KMS-11 (cell line): ENCODE measurements around the gene ERAS.

ENCODE experiments used
- H2AFZ ChIP-seq: fragments of 200-600 bp; sonication (generic); 2 replicates; pipeline ENCODE4 v1.6.1; 2016; ENCODE audit warnings: antibody characterized with exemption, mixed run types, low read depth
- H3K27ac ChIP-seq: fragments of 200-600 bp; sonication (generic); 2 replicates; pipeline ENCODE4 v1.6.1; 2016; ENCODE audit warnings: mild to moderate bottlenecking, mixed run types
- H3K27me3 ChIP-seq: fragments of 200-600 bp; sonication (generic); 2 replicates; pipeline ENCODE4 v1.6.1; 2017; ENCODE audit warnings: mild to moderate bottlenecking, low read depth, mixed run types, moderate library complexity; ENCODE audit not compliant: insufficient read depth
- H3K36me3 ChIP-seq: fragments of 200-600 bp; sonication (generic); 2 replicates; pipeline ENCODE4 v1.6.1; 2017; ENCODE audit warnings: mild to moderate bottlenecking, mixed run types; ENCODE audit not compliant: insufficient read depth
- H3K4me1 ChIP-seq: fragments of 200-600 bp; sonication (generic); 2 replicates; pipeline ENCODE4 v1.6.1; 2016; ENCODE audit warnings: mild to moderate bottlenecking, low read depth, mixed run types; ENCODE audit not compliant: poor library complexity, severe bottlenecking
- H3K4me2 ChIP-seq: fragments of 200-600 bp; sonication (generic); 2 replicates; pipeline ENCODE4 v1.7.0; 2016; ENCODE audit warnings: mild to moderate bottlenecking, mixed run types
- H3K4me3 ChIP-seq: fragments of 200-600 bp; sonication (generic); IDR thresholded peaks from 2 replicates; pipeline ENCODE4 v1.6.1; 2017; ENCODE audit warnings: low read depth, low read length, mixed read lengths; ENCODE audit not compliant: insufficient read depth
- H3K79me2 ChIP-seq: fragments of 200-600 bp; sonication (generic); 2 replicates; pipeline ENCODE4 v1.6.1; 2016; ENCODE audit warnings: low read depth, mixed run types; ENCODE audit not compliant: insufficient read depth
- H3K9ac ChIP-seq: fragments of 200-600 bp; sonication (generic); 2 replicates; pipeline ENCODE4 v1.6.1; 2016; ENCODE audit warnings: mild to moderate bottlenecking, mixed run types
- H4K20me1 ChIP-seq: fragments of 200-600 bp; sonication (generic); 2 replicates; pipeline ENCODE4 v1.6.1; 2016; ENCODE audit warnings: mild to moderate bottlenecking, mixed run types; ENCODE audit not compliant: insufficient read depth
- TF ChIP-seq, protein P1 (sequence below): fragments of 200-600 bp; sonication (generic); conservative IDR thresholded peaks from 2 replicates; pipeline ENCODE4 v1.6.1; 2017; ENCODE audit warnings: low read depth, mild to moderate bottlenecking, antibody characterized with exemption, low read length, moderate library complexity, mixed read lengths

ERAS gene, protein sequence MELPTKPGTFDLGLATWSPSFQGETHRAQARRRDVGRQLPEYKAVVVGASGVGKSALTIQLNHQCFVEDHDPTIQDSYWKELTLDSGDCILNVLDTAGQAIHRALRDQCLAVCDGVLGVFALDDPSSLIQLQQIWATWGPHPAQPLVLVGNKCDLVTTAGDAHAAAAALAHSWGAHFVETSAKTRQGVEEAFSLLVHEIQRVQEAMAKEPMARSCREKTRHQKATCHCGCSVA

DNA sequence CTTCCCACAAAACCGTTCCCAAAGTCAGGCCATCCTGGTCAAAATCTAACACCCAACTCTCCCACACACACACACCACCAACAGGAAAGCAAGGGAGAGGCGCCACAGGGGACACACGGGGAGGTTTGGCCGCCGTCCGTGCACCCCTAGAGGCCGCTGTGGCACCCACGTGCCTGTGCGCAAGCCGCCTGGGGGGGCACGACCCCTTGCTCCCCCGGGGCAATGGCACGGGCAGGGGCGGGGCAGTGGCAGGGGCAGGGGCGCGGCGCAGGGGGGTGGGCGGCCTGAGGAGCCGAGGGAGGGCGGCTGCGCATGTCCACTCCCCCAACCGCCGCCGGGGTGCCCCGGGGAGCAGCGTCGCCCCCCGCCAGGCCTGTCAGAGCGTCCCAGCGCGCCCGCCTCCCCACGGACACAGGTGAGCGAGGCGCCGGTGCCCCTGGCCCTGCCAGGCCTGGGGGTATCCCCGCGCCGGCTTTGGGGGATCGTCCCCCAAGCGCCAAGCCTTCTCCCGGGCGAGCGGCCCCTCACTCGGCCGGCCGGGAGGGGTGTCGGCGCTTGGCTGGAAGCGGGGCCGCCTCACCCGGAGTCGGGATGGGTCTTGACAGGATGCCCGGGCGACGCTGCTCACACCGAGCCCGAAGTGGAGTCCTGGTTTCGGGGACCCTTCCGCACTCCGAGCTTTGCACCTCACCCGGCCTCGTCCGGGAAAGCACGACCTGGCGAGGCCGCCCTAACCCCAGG lies at the start of gene ERAS:
Gene ERAS, plus strand, starts transcription at position 379 of the 741 bp plus-strand sequence. CDS start 2,611 bp downstream, outside the sequence.
- no peaks in the 10 kb centered on the region for H3K27me3 ChIP-seq
- H3K9ac ChIP-seq, result no peak within 1 kb of the TSS
- no peak within 1 kb of the TSS for H3K27ac ChIP-seq
- no peak within 1 kb of the TSS for H3K4me3 ChIP-seq
- TF ChIP-seq, protein P1, sequence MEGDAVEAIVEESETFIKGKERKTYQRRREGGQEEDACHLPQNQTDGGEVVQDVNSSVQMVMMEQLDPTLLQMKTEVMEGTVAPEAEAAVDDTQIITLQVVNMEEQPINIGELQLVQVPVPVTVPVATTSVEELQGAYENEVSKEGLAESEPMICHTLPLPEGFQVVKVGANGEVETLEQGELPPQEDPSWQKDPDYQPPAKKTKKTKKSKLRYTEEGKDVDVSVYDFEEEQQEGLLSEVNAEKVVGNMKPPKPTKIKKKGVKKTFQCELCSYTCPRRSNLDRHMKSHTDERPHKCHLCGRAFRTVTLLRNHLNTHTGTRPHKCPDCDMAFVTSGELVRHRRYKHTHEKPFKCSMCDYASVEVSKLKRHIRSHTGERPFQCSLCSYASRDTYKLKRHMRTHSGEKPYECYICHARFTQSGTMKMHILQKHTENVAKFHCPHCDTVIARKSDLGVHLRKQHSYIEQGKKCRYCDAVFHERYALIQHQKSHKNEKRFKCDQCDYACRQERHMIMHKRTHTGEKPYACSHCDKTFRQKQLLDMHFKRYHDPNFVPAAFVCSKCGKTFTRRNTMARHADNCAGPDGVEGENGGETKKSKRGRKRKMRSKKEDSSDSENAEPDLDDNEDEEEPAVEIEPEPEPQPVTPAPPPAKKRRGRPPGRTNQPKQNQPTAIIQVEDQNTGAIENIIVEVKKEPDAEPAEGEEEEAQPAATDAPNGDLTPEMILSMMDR, result no peak
- no peak within 1 kb of the TSS for H3K4me2 ChIP-seq
- H3K4me1 ChIP-seq, result no peaks in the 10 kb centered on the region
- no peaks in the 10 kb centered on the region for H4K20me1 ChIP-seq
- no peaks in the 10 kb centered on the region for H3K79me2 ChIP-seq
- H3K36me3 ChIP-seq, result no peaks in the 10 kb centered on the region
- no peak within 1 kb of the TSS for H2AFZ ChIP-seq

DNA sequence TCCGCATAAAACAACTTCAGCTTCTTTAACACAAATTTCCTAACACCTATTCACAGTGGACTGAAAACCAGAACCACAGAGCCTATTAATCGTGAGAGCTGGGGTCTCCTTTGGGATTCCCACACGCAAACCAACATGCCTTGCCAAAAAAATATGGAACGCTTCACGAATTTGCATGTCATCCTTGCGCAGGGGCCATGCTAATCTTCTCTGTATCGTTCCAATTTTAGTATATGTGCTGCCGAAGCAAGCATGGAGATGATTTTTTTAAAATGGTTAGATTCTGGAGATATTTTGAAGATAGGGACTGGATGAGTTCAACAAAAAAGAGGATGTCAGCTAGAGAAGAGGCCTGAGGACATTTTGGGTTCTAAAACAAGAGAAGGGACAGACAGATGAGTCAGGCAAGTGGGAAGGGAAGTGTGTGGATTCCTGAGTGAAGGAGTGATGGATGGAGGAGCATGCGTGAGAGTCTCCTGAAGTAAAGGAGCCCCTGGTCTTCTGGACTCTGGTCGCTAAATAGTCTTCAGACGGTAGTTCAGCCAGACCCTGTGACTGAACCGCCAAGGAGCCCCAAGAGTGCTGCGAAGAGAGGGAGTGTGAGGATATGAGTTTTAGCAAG lies 49.4 kb upstream of the ERAS start:
- Histone ChIP-seq H3K9ac (no peak overlapping the region), H2AFZ (no peak overlapping the region), H3K27ac (no peak overlapping the region), H3K4me1 (no peaks in the 10 kb centered on the region), H3K27me3 (no peaks in the 10 kb centered on the region), H3K4me3 (no peak overlapping the region), H3K4me2 (no peak overlapping the region), H3K36me3 (no peaks in the 10 kb centered on the region), H4K20me1 (no peaks in the 10 kb centered on the region), H3K79me2 (no peaks in the 10 kb centered on the region)
- TF ChIP-seq, protein P1, result no peak

DNA sequence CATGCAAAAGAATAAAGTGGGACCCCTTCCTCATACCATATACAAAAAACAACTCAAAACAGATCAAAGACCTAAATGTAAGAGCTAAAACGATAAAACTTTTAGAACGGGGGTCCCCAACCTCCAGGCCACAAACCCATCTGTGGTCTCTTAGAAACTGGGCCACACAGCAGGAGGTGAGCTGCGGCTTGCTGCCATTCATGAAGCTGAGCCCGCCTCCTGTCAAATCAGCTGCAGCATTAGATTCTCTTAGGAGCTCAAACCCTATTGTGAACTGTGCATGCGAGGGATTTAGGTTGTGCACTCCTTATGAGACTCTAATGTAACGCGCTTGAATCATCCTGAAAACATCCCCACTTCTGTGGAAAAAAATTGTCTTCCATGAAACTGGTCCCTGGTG lies 46.9 kb upstream of the ERAS start:
- TF ChIP-seq, protein P1, result no peak
- Histone ChIP-seq H3K9ac (no peak overlapping the region), H3K79me2 (no peaks in the 10 kb centered on the region), H3K27ac (no peak overlapping the region), H3K4me2 (no peak overlapping the region), H3K27me3 (no peaks in the 10 kb centered on the region), H3K36me3 (no peaks in the 10 kb centered on the region), H3K4me3 (no peak overlapping the region), H3K4me1 (no peaks in the 10 kb centered on the region), H2AFZ (no peak overlapping the region), H4K20me1 (no peaks in the 10 kb centered on the region)

DNA sequence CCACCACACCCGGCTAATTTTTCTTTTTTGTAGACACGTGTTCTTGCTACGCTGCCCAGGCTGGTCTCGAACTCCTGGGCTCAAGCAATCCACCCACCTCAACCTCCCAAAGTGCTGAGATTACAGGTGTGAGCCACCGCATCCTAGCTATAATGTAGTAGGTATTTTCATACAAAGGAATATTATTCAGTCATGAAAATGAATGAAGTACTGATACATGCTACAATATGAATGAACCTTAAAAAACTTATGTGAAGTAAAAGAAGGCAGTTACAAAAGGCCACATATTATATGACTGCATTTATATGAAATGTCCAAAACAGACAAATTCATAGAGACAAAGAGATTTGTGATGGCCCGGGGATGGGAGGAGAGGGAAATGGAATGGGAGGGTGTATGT lies 44.6 kb upstream of the ERAS start:
- H3K9ac ChIP-seq, result no peak overlapping the region
- no peaks in the 10 kb centered on the region for H3K79me2 ChIP-seq
- no peak overlapping the region for H3K27ac ChIP-seq
- H3K27me3 ChIP-seq, result no peaks in the 10 kb centered on the region
- H3K36me3 ChIP-seq, result no peaks in the 10 kb centered on the region
- no peaks in the 10 kb centered on the region for H3K4me1 ChIP-seq
- no peaks in the 10 kb centered on the region for H4K20me1 ChIP-seq
- no peak overlapping the region for H2AFZ ChIP-seq
- no peak overlapping the region for H3K4me3 ChIP-seq
- TF ChIP-seq, protein P1, result no peak
- no peak overlapping the region for H3K4me2 ChIP-seq
